HG02943 (cell line): Measurements from ENCODE around the gene YY1.

ENCODE experiments used
- ATAC-seq: cut with Tn5 transposase; IDR thresholded peaks from one replicate; pipeline ENCODE4 v1.9.1; 2021; ENCODE audit warnings: mild to moderate bottlenecking, low read depth, moderate library complexity; ENCODE audit not compliant: unreplicated experiment

YY1 gene

DNA sequence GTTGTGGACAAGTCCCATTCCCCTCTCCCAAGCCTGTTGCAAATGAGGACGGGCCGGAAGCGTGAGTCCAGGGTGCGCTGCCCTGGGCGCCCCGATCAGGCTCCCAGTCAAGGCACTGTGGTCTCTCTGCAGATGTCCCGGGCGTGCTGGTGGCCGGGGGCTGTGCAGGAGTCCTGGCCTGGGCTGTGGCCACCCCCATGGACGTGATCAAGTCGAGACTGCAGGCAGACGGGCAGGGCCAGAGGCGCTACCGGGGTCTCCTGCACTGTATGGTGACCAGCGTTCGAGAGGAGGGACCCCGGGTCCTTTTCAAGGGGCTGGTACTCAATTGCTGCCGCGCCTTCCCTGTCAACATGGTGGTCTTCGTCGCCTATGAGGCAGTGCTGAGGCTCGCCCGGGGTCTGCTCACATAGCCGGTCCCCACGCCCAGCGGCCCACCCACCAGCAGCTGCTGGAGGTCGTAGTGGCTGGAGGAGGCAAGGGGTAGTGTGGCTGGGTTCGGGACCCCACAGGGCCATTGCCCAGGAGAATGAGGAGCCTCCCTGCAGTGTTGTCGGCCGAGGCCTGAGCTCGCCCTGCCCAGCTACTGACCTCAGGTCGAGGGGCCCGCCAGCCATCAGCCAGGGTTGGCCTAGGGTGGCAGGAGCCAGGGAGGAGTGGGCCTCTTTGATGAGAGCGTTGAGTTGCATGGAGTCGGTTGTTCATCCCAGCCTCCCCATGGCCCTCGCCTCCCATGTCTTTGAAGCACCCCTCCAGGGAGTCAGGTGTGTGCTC lies 90.5 kb downstream of the YY1 start:
- no peak for ATAC-seq

DNA sequence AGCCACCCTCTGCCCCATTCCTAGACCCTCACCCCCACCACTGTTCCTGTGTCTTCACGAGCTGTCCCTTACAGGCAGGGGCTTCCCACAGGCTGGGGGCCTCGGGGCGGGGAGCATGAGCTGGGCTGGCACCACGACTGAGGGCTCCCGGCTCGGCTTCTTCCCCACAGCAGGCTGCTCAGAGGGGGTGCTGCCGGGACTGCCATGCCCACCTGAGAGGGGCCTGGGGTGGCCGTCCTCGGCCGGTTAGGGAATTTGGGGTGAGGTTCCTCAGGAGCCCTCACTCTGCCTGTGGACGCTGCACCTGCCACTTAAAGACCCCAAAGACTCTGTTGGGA lies 91.0 kb downstream of the YY1 start:
- ATAC-seq = no peak

- no peak for ATAC-seq
Observed at GRCh38 chr14:100330388-100330931, 91.5 kb downstream of the YY1 start.

DNA sequence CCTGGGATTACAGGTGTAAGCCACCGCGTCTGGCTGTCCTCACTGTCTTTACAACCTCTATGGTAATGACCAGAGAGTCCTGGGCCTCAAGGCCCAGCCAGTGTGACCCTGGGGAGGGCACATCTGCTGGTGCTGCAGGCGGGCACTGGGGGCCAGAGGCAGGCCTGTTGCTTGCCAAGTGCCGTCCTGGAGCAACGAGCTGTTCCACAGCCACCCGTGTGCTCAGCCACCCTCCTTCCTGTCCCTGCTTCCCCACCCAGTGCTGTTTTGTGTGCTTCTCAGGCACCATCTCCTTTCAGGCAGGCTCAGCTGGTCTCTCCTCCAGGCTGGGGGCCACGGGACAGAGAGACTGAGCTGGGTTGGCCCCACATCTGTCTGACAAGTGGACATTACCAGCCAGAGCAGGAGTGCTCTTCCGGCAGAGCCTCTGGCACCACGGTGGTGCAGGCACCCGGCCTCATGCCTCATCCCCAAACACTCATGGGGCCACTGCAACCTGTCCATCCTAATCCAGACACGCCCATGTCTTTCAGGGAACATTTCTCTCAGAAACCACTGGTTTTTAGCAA lies 93.2 kb downstream of the YY1 start:
- no peak for ATAC-seq
